ENCODE data around the gene ACSL6. TPM values are rescaled to one million over a fixed set of nuclear protein-coding genes. Genes with fewer than 3 reads are reported as not detected.
A peak's percentile ranks its signal among the peaks of the same experiment; 100 is the strongest.

The ACSL6 gene
- total RNA-seq, 1 experiment from 2014 or later: 4.8 TPM

DNA sequence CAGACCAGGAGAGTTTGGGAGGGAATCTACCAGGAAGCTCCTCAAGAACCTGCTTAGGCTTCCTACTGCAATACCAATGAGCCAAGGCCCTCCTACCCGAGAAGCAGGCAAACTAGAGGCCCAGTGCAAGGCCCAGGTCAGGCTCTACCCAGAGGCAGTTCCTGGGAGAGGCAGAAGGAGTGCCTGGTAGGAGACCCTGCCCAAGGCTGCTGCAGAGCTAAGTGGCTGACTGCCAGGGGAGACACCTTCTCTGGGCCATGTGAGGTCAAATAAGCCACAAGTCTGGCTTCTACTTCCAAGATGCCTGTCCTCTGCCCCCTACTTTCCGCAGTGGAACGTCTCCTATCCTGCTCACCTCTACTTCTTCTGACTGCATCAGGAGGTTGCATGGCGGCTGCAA lies 17.8 kb downstream of the ACSL6 start:
- Mint-ChIP-seq H3K27ac (no peak overlapping the region), H3K27me3 (ENCODE audit: low read depth) (no peaks in the 10 kb centered on the region; the same call in 1 of the 2 replicates)
- ATAC-seq: no peak

DNA sequence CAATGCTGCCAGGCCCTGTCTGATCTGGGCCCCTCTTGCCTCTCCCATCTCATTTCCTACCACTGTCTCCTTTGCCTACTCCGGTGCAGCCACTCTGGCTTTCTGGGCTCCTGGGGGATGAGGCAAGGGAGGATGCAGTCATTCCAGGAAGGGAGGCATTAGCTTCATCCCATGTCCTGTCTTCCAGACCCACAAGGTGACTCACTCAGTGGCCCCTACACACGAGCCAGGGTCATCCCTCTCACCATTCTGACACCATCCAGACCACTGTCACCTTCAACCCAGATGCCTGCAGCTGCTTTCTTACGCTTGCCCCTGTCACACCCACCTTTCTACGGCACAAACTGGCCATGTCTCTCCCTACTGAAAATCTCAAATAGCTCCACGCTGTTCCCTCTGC lies 19.1 kb downstream of the ACSL6 start:
- Mint-ChIP-seq H3K36me3 (no peaks in the 10 kb centered on the region), H3K27ac (no peak overlapping the region), H3K4me1 (peaks cover 19% of the 10 kb centered on the region), H3K4me3 (no peak overlapping the region), H3K27me3 (ENCODE audit: low read depth) (no peaks in the 10 kb centered on the region; the same call in 1 of the 2 replicates), H3K9me3 (no peaks in the 10 kb centered on the region)
- no peak for TF ChIP-seq SP1 (CRISPR knock-in tag; conservative IDR thresholded peaks at IDR 0.05)
- no peak for TF ChIP-seq ZNF219 (CRISPR knock-in tag; IDR thresholded peaks at IDR 0.05; ENCODE audit: borderline replicate concordance)
- TF ChIP-seq, protein P1, sequence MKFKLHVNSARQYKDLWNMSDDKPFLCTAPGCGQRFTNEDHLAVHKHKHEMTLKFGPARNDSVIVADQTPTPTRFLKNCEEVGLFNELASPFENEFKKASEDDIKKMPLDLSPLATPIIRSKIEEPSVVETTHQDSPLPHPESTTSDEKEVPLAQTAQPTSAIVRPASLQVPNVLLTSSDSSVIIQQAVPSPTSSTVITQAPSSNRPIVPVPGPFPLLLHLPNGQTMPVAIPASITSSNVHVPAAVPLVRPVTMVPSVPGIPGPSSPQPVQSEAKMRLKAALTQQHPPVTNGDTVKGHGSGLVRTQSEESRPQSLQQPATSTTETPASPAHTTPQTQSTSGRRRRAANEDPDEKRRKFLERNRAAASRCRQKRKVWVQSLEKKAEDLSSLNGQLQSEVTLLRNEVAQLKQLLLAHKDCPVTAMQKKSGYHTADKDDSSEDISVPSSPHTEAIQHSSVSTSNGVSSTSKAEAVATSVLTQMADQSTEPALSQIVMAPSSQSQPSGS (CRISPR knock-in tag; IDR thresholded peaks at IDR 0.05; ENCODE audit: borderline replicate concordance, low read depth): no peak
- POLR2A ChIA-PET: interaction anchor here (1.3 kb wide), 1 partner anchor 195 kb away, joined by 4 read pairs; the partner anchor contains the start of gene FNIP1
- ATAC-seq (no peak), DNase-seq (ENCODE audit: low spot score) (no peak)
- CTCF ChIA-PET: interaction anchor here (2.4 kb wide), 1 partner anchor 10 kb away, joined by 11 read pairs; no protein-coding TSS in a partner anchor

More for the DNA sequence above, 17.8 kb downstream of the ACSL6 start:
- no peaks in the 10 kb centered on the region for H3K9me3 Mint-ChIP-seq
- POLR2A ChIA-PET: no interaction called here
- H3K4me3 Mint-ChIP-seq: no peak overlapping the region
- DNase-seq (ENCODE audit: low spot score): no peak
- no peak for TF ChIP-seq GABPB1 (CRISPR knock-in tag; IDR thresholded peaks at IDR 0.05)
- TF ChIP-seq, protein P1 (CRISPR knock-in tag; IDR thresholded peaks at IDR 0.05; ENCODE audit: borderline replicate concordance, low read depth): no peak
- TF ChIP-seq, protein P2, sequence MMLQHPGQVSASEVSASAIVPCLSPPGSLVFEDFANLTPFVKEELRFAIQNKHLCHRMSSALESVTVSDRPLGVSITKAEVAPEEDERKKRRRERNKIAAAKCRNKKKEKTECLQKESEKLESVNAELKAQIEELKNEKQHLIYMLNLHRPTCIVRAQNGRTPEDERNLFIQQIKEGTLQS (CRISPR knock-in tag; conservative IDR thresholded peaks at IDR 0.05): no peak
- CTCF ChIA-PET: interaction anchor here (0.9 kb wide), 1 partner anchor 69 kb away, joined by 3 read pairs; no protein-coding TSS in a partner anchor
- peaks cover 19% of the 10 kb centered on the region for H3K4me1 Mint-ChIP-seq
- no peaks in the 10 kb centered on the region for H3K36me3 Mint-ChIP-seq

DNA sequence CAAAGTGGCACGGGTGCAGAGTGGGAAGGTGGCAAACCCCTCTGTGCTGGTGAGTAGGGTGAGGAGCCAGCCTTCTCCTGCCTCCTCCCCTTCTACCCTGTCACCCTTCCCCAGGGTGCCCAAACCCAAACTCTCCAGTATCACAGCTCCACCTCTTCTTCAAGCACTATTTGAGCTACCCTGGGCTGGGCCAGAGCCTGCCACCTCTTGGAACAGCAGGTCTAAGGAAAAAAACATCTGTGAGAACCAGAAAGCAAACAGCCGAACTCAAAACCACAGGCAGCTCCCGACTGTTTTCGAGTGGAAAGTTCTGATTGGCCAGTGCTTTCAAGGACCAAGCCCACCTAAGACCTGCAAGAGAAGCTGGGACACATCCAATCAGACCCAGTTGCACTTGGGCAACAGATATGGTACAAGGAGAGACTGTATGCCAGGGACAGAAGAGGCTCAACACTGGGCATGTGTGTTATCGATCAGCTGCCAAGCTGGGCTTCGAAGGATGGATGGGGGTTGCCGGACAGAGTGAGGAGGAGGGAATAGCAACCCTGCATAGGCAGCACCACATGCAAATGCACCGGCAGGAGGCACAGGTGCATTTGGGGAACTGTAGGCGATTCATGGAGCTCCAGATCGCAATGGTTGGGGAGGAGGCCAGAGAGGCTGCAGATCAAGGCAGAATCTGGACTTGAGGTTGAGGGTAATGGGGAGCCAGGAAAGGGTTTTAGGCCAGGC lies 19.7 kb downstream of the ACSL6 start:
- CTCF ChIA-PET: interaction anchor here (1.0 to 2.4 kb wide), 2 partner anchors 11 to 16 kb away, joined by 3 to 11 read pairs; no protein-coding TSS in a partner anchor
- POLR2A ChIA-PET: interaction anchor here (0.6 to 1.3 kb wide), 2 partner anchors 54 to 195 kb away, joined by 3 to 4 read pairs; partner anchors contain the start of gene FNIP1
- peak; percentile 35; the same call in 1 of the 2 replicates for ATAC-seq
- no peak overlapping the region for H3K4me3 Mint-ChIP-seq
- no peaks in the 10 kb centered on the region for H3K36me3 Mint-ChIP-seq
- DNase-seq (ENCODE audit: low spot score): no peak
- H3K9me3 Mint-ChIP-seq: no peaks in the 10 kb centered on the region
- TF ChIP-seq MXD4 (CRISPR knock-in tag; IDR thresholded peaks at IDR 0.05; ENCODE audit: borderline replicate concordance) (no peak), NR2C2 (CRISPR knock-in tag; IDR thresholded peaks at IDR 0.05) (no peak), ETV6 (CRISPR knock-in tag; IDR thresholded peaks at IDR 0.05) (no peak), ATF1 (CRISPR knock-in tag; IDR thresholded peaks at IDR 0.05) (no peak)
- H3K4me1 Mint-ChIP-seq: peaks cover 19% of the 10 kb centered on the region
- no peaks in the 10 kb centered on the region; the same call in 1 of the 2 replicates for H3K27me3 Mint-ChIP-seq (ENCODE audit: low read depth)
- no peak overlapping the region for H3K27ac Mint-ChIP-seq

DNA sequence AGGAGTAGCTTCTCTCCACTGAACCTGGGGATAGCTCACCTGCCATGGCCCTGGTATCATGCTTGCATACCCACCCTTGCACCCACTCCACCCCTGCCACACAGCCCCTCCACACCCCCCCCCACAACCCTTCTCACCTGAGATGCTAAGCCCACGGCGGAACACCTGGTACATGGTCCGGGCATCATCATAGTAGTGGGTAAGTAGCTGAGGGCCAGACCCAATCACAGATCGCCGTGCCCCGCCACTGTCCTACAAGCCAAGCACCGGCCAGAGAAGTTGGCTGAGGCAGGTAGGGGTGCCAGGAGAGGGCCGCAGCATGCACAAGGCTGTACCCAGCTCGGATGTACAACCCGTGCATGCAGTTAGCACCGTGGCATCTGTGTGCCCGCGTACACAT lies 20.7 kb downstream of the ACSL6 start:
- CTCF ChIA-PET: interaction anchor here (2.4 kb wide), 1 partner anchor 12 kb away, joined by 11 read pairs; no protein-coding TSS in a partner anchor
- no peak for TF ChIP-seq SP1 (CRISPR knock-in tag; conservative IDR thresholded peaks at IDR 0.05)
- POLR2A ChIA-PET: no interaction called here
- no peaks in the 10 kb centered on the region for H3K36me3 Mint-ChIP-seq
- no peak for ATAC-seq
- H3K9me3 Mint-ChIP-seq: no peaks in the 10 kb centered on the region
- H3K4me1 Mint-ChIP-seq: peaks cover 19% of the 10 kb centered on the region
- no peaks in the 10 kb centered on the region; the same call in 1 of the 2 replicates for H3K27me3 Mint-ChIP-seq (ENCODE audit: low read depth)
- no peak for DNase-seq (ENCODE audit: low spot score)
- H3K4me3 Mint-ChIP-seq: no peak overlapping the region
- H3K27ac Mint-ChIP-seq: no peak overlapping the region

DNA sequence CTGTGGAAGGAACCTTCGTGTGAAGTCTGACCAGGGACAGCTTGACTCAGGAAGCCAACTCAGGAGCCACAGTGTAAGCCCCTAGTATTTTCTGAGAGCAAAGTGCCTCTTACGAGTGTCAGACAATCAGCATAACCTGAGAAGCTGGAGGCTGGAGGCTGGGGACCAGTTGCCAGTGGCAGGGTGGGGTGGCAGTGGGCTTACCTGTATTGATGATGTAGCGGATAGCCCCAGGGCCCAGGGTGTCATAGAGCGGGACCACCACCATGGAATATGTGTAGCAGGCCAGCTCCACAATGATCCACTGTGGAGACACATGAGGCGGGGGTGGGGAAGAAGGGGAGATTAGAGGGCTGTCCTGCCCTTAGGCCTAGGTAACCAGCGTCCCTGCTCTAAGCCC lies 22.9 kb downstream of the ACSL6 start:
- H3K4me1 Mint-ChIP-seq: peaks cover 11% of the 10 kb centered on the region
- DNase-seq (ENCODE audit: low spot score): no peak
- ChIA-PET CTCF (no interaction called here), POLR2A (no interaction called here)
- H3K36me3 Mint-ChIP-seq: no peaks in the 10 kb centered on the region
- H3K27me3 Mint-ChIP-seq (ENCODE audit: low read depth): no peaks in the 10 kb centered on the region; the same call in 1 of the 2 replicates
- H3K9me3 Mint-ChIP-seq: no peaks in the 10 kb centered on the region
- H3K27ac Mint-ChIP-seq: no peak overlapping the region
- ATAC-seq: no peak
- no peak overlapping the region for H3K4me3 Mint-ChIP-seq
- TF ChIP-seq GABPB1 (CRISPR knock-in tag; IDR thresholded peaks at IDR 0.05): no peak
- TF ChIP-seq FOXK1 (CRISPR knock-in tag; IDR thresholded peaks at IDR 0.05): no peak
- TF ChIP-seq, protein P3, sequence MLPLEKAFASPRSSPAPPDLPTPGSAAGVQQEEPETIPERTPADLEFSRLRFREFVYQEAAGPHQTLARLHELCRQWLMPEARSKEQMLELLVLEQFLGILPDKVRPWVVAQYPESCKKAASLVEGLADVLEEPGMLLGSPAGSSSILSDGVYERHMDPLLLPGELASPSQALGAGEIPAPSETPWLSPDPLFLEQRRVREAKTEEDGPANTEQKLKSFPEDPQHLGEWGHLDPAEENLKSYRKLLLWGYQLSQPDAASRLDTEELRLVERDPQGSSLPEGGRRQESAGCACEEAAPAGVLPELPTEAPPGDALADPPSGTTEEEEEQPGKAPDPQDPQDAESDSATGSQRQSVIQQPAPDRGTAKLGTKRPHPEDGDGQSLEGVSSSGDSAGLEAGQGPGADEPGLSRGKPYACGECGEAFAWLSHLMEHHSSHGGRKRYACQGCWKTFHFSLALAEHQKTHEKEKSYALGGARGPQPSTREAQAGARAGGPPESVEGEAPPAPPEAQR (CRISPR knock-in tag; IDR thresholded peaks at IDR 0.05): no peak
- TF ChIP-seq, protein P4, sequence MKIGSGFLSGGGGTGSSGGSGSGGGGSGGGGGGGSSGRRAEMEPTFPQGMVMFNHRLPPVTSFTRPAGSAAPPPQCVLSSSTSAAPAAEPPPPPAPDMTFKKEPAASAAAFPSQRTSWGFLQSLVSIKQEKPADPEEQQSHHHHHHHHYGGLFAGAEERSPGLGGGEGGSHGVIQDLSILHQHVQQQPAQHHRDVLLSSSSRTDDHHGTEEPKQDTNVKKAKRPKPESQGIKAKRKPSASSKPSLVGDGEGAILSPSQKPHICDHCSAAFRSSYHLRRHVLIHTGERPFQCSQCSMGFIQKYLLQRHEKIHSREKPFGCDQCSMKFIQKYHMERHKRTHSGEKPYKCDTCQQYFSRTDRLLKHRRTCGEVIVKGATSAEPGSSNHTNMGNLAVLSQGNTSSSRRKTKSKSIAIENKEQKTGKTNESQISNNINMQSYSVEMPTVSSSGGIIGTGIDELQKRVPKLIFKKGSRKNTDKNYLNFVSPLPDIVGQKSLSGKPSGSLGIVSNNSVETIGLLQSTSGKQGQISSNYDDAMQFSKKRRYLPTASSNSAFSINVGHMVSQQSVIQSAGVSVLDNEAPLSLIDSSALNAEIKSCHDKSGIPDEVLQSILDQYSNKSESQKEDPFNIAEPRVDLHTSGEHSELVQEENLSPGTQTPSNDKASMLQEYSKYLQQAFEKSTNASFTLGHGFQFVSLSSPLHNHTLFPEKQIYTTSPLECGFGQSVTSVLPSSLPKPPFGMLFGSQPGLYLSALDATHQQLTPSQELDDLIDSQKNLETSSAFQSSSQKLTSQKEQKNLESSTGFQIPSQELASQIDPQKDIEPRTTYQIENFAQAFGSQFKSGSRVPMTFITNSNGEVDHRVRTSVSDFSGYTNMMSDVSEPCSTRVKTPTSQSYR (CRISPR knock-in tag; IDR thresholded peaks at IDR 0.05): no peak
- TF ChIP-seq ZNF671 (CRISPR knock-in tag; IDR thresholded peaks at IDR 0.05): no peak
- TF ChIP-seq SOX15 (CRISPR knock-in tag; IDR thresholded peaks at IDR 0.05): no peak
- no peak for TF ChIP-seq IRF2 (CRISPR knock-in tag; IDR thresholded peaks at IDR 0.05; ENCODE audit: borderline replicate concordance, low read depth)
- no peak for TF ChIP-seq SMAD3 (CRISPR knock-in tag; IDR thresholded peaks at IDR 0.05; ENCODE audit: borderline replicate concordance)
